WTC11 (cell line): ENCODE measurements around the gene TCTN1. TPM values are rescaled to one million over a fixed set of nuclear protein-coding genes. Genes with fewer than 3 reads are reported as not detected.
"Not testable (repeated sequence)": the region's sequence is repeated elsewhere in the genome, so short reads cannot be mapped to it uniquely, and the experiment has no call there.

Experiments
- ATAC-seq: fragments of 200-7000 bp; cut with Tn5 transposase; 2 replicates; pipeline ENCODE4 v1.10.0; 2021; ENCODE audit warnings: mild to moderate bottlenecking, moderate library complexity
- CTCF ChIA-PET: fragments of 300-600 bp; sonication (Branson Sonifier 250); formaldehyde crosslinking; loops from one replicate; lab custom pipeline; 2021; ENCODE audit warnings: antibody characterized with exemption; lab: Charles Lee
- POLR2A ChIA-PET: fragments of 350-600 bp; sonication (Branson Sonifier 250); formaldehyde crosslinking; loops from one replicate; lab custom pipeline; 2021; ENCODE audit warnings: antibody characterized with exemption; lab: Charles Lee
- DNase-seq: peaks from one replicate; pipeline ENCODE4 v3.0.0; 2021; ENCODE audit warnings: low spot score
- H3K27ac Mint-ChIP-seq: 2 replicates; pipeline ENCODE4 v1.8.0; 2021; ENCODE audit warnings: mixed read lengths
- H3K27me3 Mint-ChIP-seq: 2 replicates; pipeline ENCODE4 v1.8.0; 2021; ENCODE audit warnings: low read depth, mild to moderate bottlenecking, moderate library complexity, mixed read lengths
- H3K36me3 Mint-ChIP-seq: 2 replicates; pipeline ENCODE4 v1.8.0; 2021; ENCODE audit warnings: mixed read lengths
- H3K4me1 Mint-ChIP-seq: 2 replicates; pipeline ENCODE4 v1.8.0; 2022; ENCODE audit warnings: mixed read lengths
- H3K4me3 Mint-ChIP-seq: 2 replicates; pipeline ENCODE4 v1.8.0; 2021; ENCODE audit warnings: mild to moderate bottlenecking, moderate library complexity, mixed read lengths
- H3K9me3 Mint-ChIP-seq: 2 replicates; pipeline ENCODE4 v1.8.0; 2021; ENCODE audit warnings: mixed read lengths
- E2F4 ChIP-seq: sonication (generic); formaldehyde crosslinking; IDR thresholded peaks from 2 replicates; pipeline ENCODE4 v1.8.1; 2022; ENCODE audit warnings: low read depth, mild to moderate bottlenecking, moderate library complexity, missing genetic modification reagents, borderline replicate concordance
- ELF4 ChIP-seq: sonication (generic); formaldehyde crosslinking; IDR thresholded peaks from 2 replicates; pipeline ENCODE4 v1.8.1; 2022; ENCODE audit warnings: low read depth, mild to moderate bottlenecking, moderate library complexity, missing genetic modification reagents
- HMGA2 ChIP-seq: fragments of 250-450 bp; sonication (Bioruptor Pico); IDR thresholded peaks from 2 replicates; pipeline ENCODE4 v1.4.0; 2021; ENCODE audit warnings: mild to moderate bottlenecking, moderate library complexity
- RELA ChIP-seq: sonication (generic); formaldehyde crosslinking; IDR thresholded peaks from 2 replicates; pipeline ENCODE4 v1.8.1; 2022; ENCODE audit warnings: missing genetic modification reagents, mild to moderate bottlenecking, borderline replicate concordance
- ZNF416 ChIP-seq: fragments of 250-450 bp; sonication (Bioruptor Pico); IDR thresholded peaks from 2 replicates; pipeline ENCODE4 v1.9.0; 2021; ENCODE audit warnings: mild to moderate bottlenecking, inconsistent platforms
- ZNF423 ChIP-seq: fragments of 250-450 bp; sonication (Bioruptor Pico); IDR thresholded peaks from 2 replicates; pipeline ENCODE4 v2.1.2; 2022; ENCODE audit warnings: mild to moderate bottlenecking, moderate library complexity
- total RNA-seq: library from RNA; stranded (reverse); gene quantifications from 3 replicates; pipeline ENCODE4 v1.2.3, GENCODE V29; 2021
- TF ChIP-seq, protein P1 (sequence below): fragments of 250-450 bp; sonication (Bioruptor Pico); IDR thresholded peaks from 2 replicates; pipeline ENCODE4 v1.9.0; 2021; ENCODE audit warnings: mild to moderate bottlenecking
- TF ChIP-seq, protein P2 (sequence below): sonication (generic); formaldehyde crosslinking; IDR thresholded peaks from 2 replicates; pipeline ENCODE4 v1.8.1; 2023; ENCODE audit warnings: mild to moderate bottlenecking, missing genetic modification reagents, borderline replicate concordance
- TF ChIP-seq, protein P3 (sequence below): sonication (generic); formaldehyde crosslinking; IDR thresholded peaks from 2 replicates; pipeline ENCODE4 v1.8.0; 2022; ENCODE audit warnings: mild to moderate bottlenecking, missing genetic modification reagents
- TF ChIP-seq, protein P4 (sequence below): sonication (generic); formaldehyde crosslinking; IDR thresholded peaks from 2 replicates; pipeline ENCODE4 v1.8.1; 2023; ENCODE audit warnings: mild to moderate bottlenecking, missing genetic modification reagents

Gene TCTN1
- total RNA-seq, 1 experiment from 2014 or later = 10.3 TPM

DNA sequence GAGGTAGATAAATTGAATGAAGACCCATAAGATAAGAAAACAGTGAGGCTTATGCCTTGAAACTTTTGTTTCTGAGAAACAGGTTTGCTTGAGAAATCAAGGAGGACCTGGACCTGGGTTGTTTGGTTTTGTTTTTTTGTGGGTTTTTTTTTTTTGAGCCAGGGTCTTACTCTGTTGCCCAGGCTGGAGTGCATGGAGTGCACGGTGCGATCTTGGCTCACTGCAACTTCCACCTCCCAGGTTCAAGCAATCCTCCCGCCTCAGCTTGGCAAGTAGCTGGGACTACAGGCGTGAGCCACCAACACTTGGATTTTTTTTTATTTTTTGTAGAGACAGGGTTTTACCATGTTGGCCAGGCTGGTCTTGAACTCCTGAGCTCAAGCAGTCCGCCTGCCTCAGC, 21.9 kb upstream of the TCTN1 start (continued):
- TF ChIP-seq, protein P1, sequence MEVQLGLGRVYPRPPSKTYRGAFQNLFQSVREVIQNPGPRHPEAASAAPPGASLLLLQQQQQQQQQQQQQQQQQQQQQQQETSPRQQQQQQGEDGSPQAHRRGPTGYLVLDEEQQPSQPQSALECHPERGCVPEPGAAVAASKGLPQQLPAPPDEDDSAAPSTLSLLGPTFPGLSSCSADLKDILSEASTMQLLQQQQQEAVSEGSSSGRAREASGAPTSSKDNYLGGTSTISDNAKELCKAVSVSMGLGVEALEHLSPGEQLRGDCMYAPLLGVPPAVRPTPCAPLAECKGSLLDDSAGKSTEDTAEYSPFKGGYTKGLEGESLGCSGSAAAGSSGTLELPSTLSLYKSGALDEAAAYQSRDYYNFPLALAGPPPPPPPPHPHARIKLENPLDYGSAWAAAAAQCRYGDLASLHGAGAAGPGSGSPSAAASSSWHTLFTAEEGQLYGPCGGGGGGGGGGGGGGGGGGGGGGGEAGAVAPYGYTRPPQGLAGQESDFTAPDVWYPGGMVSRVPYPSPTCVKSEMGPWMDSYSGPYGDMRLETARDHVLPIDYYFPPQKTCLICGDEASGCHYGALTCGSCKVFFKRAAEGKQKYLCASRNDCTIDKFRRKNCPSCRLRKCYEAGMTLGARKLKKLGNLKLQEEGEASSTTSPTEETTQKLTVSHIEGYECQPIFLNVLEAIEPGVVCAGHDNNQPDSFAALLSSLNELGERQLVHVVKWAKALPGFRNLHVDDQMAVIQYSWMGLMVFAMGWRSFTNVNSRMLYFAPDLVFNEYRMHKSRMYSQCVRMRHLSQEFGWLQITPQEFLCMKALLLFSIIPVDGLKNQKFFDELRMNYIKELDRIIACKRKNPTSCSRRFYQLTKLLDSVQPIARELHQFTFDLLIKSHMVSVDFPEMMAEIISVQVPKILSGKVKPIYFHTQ (CRISPR knock-in tag) = no peak

- H3K4me3 Mint-ChIP-seq, DNase-seq, H3K27ac Mint-ChIP-seq, H3K27me3 Mint-ChIP-seq, H3K9me3 Mint-ChIP-seq, ATAC-seq, H3K36me3 Mint-ChIP-seq: not testable (repeated sequence)
- CTCF ChIA-PET = interaction anchor here (0.9 to 2.2 kb wide), 3 partner anchors 9 to 162 kb away, joined by 3 to 9 read pairs (median 3); partner anchors contain the start of gene ARPC3
- H3K4me1 Mint-ChIP-seq = peaks cover 14% of the 10 kb centered on the region
- POLR2A ChIA-PET = interaction anchor here (0.6 kb wide), 1 partner anchor 44 kb away, joined by 3 read pairs; no protein-coding TSS in a partner anchor
Measured at GRCh38 chr12:110592919-110593318, 21.0 kb upstream of the TCTN1 start.

- DNase-seq (no peak), ATAC-seq (no peak)
- CTCF ChIA-PET = no interaction called here
- POLR2A ChIA-PET = no interaction called here
- Mint-ChIP-seq H3K27me3 (no peaks in the 10 kb centered on the region), H3K4me3 (no peak overlapping the region), H3K9me3 (no peaks in the 10 kb centered on the region), H3K4me1 (no peaks in the 10 kb centered on the region), H3K36me3 (no peaks in the 10 kb centered on the region), H3K27ac (no peak overlapping the region)
- TF ChIP-seq, protein P2, sequence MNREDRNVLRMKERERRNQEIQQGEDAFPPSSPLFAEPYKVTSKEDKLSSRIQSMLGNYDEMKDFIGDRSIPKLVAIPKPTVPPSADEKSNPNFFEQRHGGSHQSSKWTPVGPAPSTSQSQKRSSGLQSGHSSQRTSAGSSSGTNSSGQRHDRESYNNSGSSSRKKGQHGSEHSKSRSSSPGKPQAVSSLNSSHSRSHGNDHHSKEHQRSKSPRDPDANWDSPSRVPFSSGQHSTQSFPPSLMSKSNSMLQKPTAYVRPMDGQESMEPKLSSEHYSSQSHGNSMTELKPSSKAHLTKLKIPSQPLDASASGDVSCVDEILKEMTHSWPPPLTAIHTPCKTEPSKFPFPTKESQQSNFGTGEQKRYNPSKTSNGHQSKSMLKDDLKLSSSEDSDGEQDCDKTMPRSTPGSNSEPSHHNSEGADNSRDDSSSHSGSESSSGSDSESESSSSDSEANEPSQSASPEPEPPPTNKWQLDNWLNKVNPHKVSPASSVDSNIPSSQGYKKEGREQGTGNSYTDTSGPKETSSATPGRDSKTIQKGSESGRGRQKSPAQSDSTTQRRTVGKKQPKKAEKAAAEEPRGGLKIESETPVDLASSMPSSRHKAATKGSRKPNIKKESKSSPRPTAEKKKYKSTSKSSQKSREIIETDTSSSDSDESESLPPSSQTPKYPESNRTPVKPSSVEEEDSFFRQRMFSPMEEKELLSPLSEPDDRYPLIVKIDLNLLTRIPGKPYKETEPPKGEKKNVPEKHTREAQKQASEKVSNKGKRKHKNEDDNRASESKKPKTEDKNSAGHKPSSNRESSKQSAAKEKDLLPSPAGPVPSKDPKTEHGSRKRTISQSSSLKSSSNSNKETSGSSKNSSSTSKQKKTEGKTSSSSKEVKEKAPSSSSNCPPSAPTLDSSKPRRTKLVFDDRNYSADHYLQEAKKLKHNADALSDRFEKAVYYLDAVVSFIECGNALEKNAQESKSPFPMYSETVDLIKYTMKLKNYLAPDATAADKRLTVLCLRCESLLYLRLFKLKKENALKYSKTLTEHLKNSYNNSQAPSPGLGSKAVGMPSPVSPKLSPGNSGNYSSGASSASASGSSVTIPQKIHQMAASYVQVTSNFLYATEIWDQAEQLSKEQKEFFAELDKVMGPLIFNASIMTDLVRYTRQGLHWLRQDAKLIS (CRISPR knock-in tag) = no peak
- TF ChIP-seq ZNF416 (CRISPR knock-in tag) (no peak), HMGA2 (no peak), ZNF423 (CRISPR knock-in tag) (no peak), E2F4 (CRISPR knock-in tag) (no peak), ELF4 (no peak), RELA (no peak)
- TF ChIP-seq, protein P3, sequence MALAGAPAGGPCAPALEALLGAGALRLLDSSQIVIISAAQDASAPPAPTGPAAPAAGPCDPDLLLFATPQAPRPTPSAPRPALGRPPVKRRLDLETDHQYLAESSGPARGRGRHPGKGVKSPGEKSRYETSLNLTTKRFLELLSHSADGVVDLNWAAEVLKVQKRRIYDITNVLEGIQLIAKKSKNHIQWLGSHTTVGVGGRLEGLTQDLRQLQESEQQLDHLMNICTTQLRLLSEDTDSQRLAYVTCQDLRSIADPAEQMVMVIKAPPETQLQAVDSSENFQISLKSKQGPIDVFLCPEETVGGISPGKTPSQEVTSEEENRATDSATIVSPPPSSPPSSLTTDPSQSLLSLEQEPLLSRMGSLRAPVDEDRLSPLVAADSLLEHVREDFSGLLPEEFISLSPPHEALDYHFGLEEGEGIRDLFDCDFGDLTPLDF = no peak
- TF ChIP-seq, protein P4, sequence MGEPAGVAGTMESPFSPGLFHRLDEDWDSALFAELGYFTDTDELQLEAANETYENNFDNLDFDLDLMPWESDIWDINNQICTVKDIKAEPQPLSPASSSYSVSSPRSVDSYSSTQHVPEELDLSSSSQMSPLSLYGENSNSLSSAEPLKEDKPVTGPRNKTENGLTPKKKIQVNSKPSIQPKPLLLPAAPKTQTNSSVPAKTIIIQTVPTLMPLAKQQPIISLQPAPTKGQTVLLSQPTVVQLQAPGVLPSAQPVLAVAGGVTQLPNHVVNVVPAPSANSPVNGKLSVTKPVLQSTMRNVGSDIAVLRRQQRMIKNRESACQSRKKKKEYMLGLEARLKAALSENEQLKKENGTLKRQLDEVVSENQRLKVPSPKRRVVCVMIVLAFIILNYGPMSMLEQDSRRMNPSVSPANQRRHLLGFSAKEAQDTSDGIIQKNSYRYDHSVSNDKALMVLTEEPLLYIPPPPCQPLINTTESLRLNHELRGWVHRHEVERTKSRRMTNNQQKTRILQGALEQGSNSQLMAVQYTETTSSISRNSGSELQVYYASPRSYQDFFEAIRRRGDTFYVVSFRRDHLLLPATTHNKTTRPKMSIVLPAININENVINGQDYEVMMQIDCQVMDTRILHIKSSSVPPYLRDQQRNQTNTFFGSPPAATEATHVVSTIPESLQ (CRISPR knock-in tag) = no peak
Measured at GRCh38 chr12:110597885-110598284, 16.0 kb upstream of the TCTN1 start.
